SK-N-SH (cell line): ENCODE measurements around the gene ME1. TPM values are rescaled to one million over a fixed set of nuclear protein-coding genes. Genes with fewer than 3 reads are reported as not detected.

Experiments used
- CTCF ChIA-PET: fragments of 300-600, 350-600 bp; formaldehyde crosslinking; extraction: SDS; loops from one replicate; lab custom pipeline; 2021; lab: Yijun Ruan, JAX
- POLR2A ChIA-PET: fragments of 350-600 bp; sonication (Branson Sonifier 250); formaldehyde crosslinking; extraction: SDS; loops from one replicate; lab custom pipeline; 2020; ENCODE audit warnings: antibody characterized with exemption, inconsistent platforms; lab: Yijun Ruan, JAX
- DNase-seq: peaks from one replicate; pipeline ENCODE4 v3.0.0; 2012
- H2AFZ ChIP-seq: fragments of 200-600 bp; sonication (generic); 2 replicates; pipeline ENCODE4 v1.8.1; 2016; ENCODE audit warnings: antibody characterized with exemption, mild to moderate bottlenecking, low read depth
- H3F3A ChIP-seq: fragments of 200-600 bp; sonication (generic); replicated peaks from 2 replicates; pipeline ENCODE3; 2016; ENCODE audit warnings: antibody characterized with exemption, mild to moderate bottlenecking; ENCODE audit not compliant: insufficient read depth
- H3K27ac ChIP-seq, 2 experiments: fragments of 200-500 bp in 1 of 2; fragments of 200-600 bp in 1 of 2; sonication (Bioruptor generic) in 1 of 2; sonication (generic), shearing (Covaris generic) in 1 of 2; 2 replicates each; pipeline versions ENCODE4 v1.5.1 to v1.6.1; 2014 to 2016; ENCODE audit warnings: low read depth in 2 of 2, inconsistent platforms in 1 of 2, low read length in 1 of 2, mild to moderate bottlenecking in 1 of 2, mixed read lengths in 1 of 2
- H3K27me3 ChIP-seq: fragments of 200-600 bp; sonication (generic), shearing (Covaris generic); 2 replicates; pipeline ENCODE4 v1.6.1; 2016; ENCODE audit warnings: mixed run types; ENCODE audit not compliant: insufficient read depth
- H3K36me3 ChIP-seq, 2 experiments: fragments of 200-500 bp in 1 of 2; fragments of 200-600 bp in 1 of 2; sonication (Bioruptor generic) in 1 of 2; sonication (generic) in 1 of 2; replicated peaks in 1 of 2; 2 replicates each; pipeline versions ENCODE3 to v1.5.1; 2014 to 2016; ENCODE audit warnings: low read length in 1 of 2, mild to moderate bottlenecking in 1 of 2; ENCODE audit not compliant: insufficient read depth in 2 of 2, control insufficient read depth in 1 of 2
- H3K4me1 ChIP-seq, 2 experiments: fragments of 200-500 bp in 1 of 2; fragments of 200-600 bp in 1 of 2; sonication (Bioruptor generic) in 1 of 2; sonication (generic), shearing (Covaris generic) in 1 of 2; 2 replicates each; pipeline versions ENCODE4 v1.5.1 to v1.6.1; 2014 to 2016; ENCODE audit warnings: low read depth in 1 of 2, low read length in 1 of 2, mixed run types in 1 of 2; ENCODE audit not compliant: insufficient read depth in 2 of 2, control insufficient read depth in 1 of 2
- H3K4me2 ChIP-seq: fragments of 200-600 bp; sonication (generic), shearing (Covaris generic); 2 replicates; pipeline ENCODE4 v1.6.1; 2017; ENCODE audit warnings: mixed run types
- H3K4me3 ChIP-seq, 2 experiments: fragments of 200-500 bp in 1 of 2; fragments of 200-600 bp in 1 of 2; sonication (Bioruptor generic) in 1 of 2; sonication (generic), shearing (Covaris generic) in 1 of 2; 2 replicates each; pipeline versions ENCODE4 v1.5.1 to v1.8.1; 2014 to 2016; ENCODE audit warnings: low read depth in 2 of 2, inconsistent platforms in 1 of 2, low read length in 1 of 2, mild to moderate bottlenecking in 1 of 2, mixed read lengths in 1 of 2, moderate library complexity in 1 of 2
- H3K79me2 ChIP-seq: fragments of 200-600 bp; sonication (generic); 2 replicates; pipeline ENCODE4 v1.8.1; 2017; ENCODE audit warnings: mild to moderate bottlenecking; ENCODE audit not compliant: insufficient read depth
- H3K9ac ChIP-seq: fragments of 200-600 bp; sonication (generic); 2 replicates; pipeline ENCODE4 v1.6.1; 2017; ENCODE audit warnings: mixed run types
- H3K9me2 ChIP-seq: fragments of 200-600 bp; sonication (generic); 2 replicates; pipeline ENCODE4 v1.6.1; 2017; ENCODE audit warnings: mixed run types
- H3K9me3 ChIP-seq: fragments of 200-600 bp; sonication (generic); 2 replicates; pipeline ENCODE4 v1.6.1; 2017; ENCODE audit warnings: mixed run types, mild to moderate bottlenecking, moderate library complexity
- H4K20me1 ChIP-seq: fragments of 200-600 bp; sonication (generic); 2 replicates; pipeline ENCODE4 v1.6.1; 2017; ENCODE audit warnings: mild to moderate bottlenecking, mixed run types; ENCODE audit not compliant: insufficient read depth
- CHD2 ChIP-seq: fragments of 150-350 bp; IDR thresholded peaks from 2 replicates; pipeline ENCODE4 v1.6.1; 2018; ENCODE audit warnings: low read length; ENCODE audit not compliant: partially characterized antibody
- EZH2phosphoT487 ChIP-seq: fragments of 200-600 bp; sonication (generic); IDR thresholded peaks from 2 replicates; pipeline ENCODE4 v1.6.1; 2017; ENCODE audit warnings: low read depth, mixed run types, mild to moderate bottlenecking, antibody characterized with exemption, moderate library complexity, borderline replicate concordance
- FOSL2 ChIP-seq: IDR thresholded peaks from 2 replicates; pipeline ENCODE4 v1.4.0; 2012; ENCODE audit warnings: low read depth, mild to moderate bottlenecking, moderate library complexity, borderline replicate concordance
- FOXM1 ChIP-seq: IDR thresholded peaks from 2 replicates; pipeline ENCODE4 v1.4.0; 2012; ENCODE audit warnings: low read depth, mild to moderate bottlenecking
- GABPA ChIP-seq: IDR thresholded peaks from 2 replicates; pipeline ENCODE4 v1.4.0; 2012; ENCODE audit warnings: low read depth, mild to moderate bottlenecking
- GATA2 ChIP-seq: sonication (generic); formaldehyde crosslinking; IDR thresholded peaks from 2 replicates; pipeline ENCODE4 v1.5.0; 2020; ENCODE audit warnings: mild to moderate bottlenecking, missing genetic modification reagents
- JUND ChIP-seq: IDR thresholded peaks from 2 replicates; pipeline ENCODE4 v1.4.0; 2012
- MEF2A ChIP-seq: IDR thresholded peaks from 2 replicates; pipeline ENCODE4 v1.4.0; 2012; ENCODE audit warnings: low read depth, borderline replicate concordance
- MXI1 ChIP-seq: IDR thresholded peaks from 2 replicates; pipeline ENCODE4 v1.6.1; 2012; ENCODE audit warnings: mild to moderate bottlenecking, low read depth, low read length, improper control_type of control experiment
- NFIC ChIP-seq: IDR thresholded peaks from 2 replicates; pipeline ENCODE4 v1.4.0; 2012; ENCODE audit warnings: borderline replicate concordance
- NRF1 ChIP-seq: IDR thresholded peaks from 2 replicates; pipeline ENCODE4 v1.6.1; 2012; ENCODE audit warnings: low read depth, mild to moderate bottlenecking, low read length
- RAD21 ChIP-seq: IDR thresholded peaks from 2 replicates; pipeline ENCODE4 v1.6.1; 2012; ENCODE audit warnings: mild to moderate bottlenecking, low read length
- RFX5 ChIP-seq: IDR thresholded peaks from 2 replicates; pipeline ENCODE4 v1.6.1; 2012; ENCODE audit warnings: mild to moderate bottlenecking, improper control_type of control experiment, low read length
- SIN3A ChIP-seq: IDR thresholded peaks from 2 replicates; pipeline ENCODE4 v1.6.1; 2012; ENCODE audit warnings: low read depth, mild to moderate bottlenecking, low read length, moderate library complexity, borderline replicate concordance
- SMC3 ChIP-seq: IDR thresholded peaks from 2 replicates; pipeline ENCODE4 v1.6.1; 2012; ENCODE audit warnings: low read depth, low read length, improper control_type of control experiment
- TCF12 ChIP-seq: IDR thresholded peaks from 2 replicates; pipeline ENCODE4 v1.4.0; 2012
- TEAD4 ChIP-seq: IDR thresholded peaks from 2 replicates; pipeline ENCODE4 v1.4.0; 2012; ENCODE audit warnings: mild to moderate bottlenecking, borderline replicate concordance; ENCODE audit not compliant: insufficient read depth
- WGBS: methylation state at CpG from one replicate; pipeline ENCODE4 v1.1.6; 2017; ENCODE audit warnings: low lambda C conversion rate; 5-methylcytosine and 5-hydroxymethylcytosine counted together
- polyA plus RNA-seq, 3 experiments: library from polyadenylated mRNA; depleted of rRNA; stranded (reverse); fragments of >200 nt; gene quantifications; 2 replicates each; pipeline ENCODE4 v1.2.3, GENCODE V29; 2012
- TF ChIP-seq, protein P1 (sequence below): IDR thresholded peaks from 2 replicates; pipeline ENCODE4 v1.4.0; 2012; ENCODE audit warnings: low read depth, borderline replicate concordance
- TF ChIP-seq, protein P2 (sequence below): IDR thresholded peaks from 2 replicates; pipeline ENCODE4 v1.4.0; 2012; ENCODE audit warnings: low read depth
- TF ChIP-seq, protein P3 (sequence below): IDR thresholded peaks from 2 replicates; pipeline ENCODE4; 2012
- TF ChIP-seq, protein P4 (sequence below): fragments of 150-350 bp; IDR thresholded peaks from 2 replicates; pipeline ENCODE4 v1.6.1; 2016; ENCODE audit warnings: mild to moderate bottlenecking, low read depth, low read length

ME1 gene
- polyA plus RNA-seq, 1 of the 3 experiments (the other 2 are of a cell fraction), result 4.9 TPM

DNA sequence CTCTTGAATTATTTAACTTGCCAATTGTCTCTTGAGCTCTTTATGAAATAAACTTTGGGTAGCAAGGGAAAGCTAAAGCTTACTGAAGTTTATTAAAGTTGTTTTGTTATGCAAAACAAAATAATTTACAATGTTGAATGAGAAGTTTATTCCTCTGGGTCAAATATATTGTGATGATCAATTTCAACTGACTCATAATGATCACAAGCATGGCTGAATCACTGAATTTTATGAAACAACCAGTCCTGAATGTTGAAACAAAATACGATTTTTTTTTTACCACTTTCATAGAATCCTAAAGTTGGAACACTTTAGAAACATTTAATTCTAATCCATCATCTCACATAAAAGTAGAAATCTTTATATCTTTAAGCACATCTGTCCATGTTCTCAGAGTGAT is 127.4 kb downstream of the ME1 start (continued):
- TF ChIP-seq, protein P1, sequence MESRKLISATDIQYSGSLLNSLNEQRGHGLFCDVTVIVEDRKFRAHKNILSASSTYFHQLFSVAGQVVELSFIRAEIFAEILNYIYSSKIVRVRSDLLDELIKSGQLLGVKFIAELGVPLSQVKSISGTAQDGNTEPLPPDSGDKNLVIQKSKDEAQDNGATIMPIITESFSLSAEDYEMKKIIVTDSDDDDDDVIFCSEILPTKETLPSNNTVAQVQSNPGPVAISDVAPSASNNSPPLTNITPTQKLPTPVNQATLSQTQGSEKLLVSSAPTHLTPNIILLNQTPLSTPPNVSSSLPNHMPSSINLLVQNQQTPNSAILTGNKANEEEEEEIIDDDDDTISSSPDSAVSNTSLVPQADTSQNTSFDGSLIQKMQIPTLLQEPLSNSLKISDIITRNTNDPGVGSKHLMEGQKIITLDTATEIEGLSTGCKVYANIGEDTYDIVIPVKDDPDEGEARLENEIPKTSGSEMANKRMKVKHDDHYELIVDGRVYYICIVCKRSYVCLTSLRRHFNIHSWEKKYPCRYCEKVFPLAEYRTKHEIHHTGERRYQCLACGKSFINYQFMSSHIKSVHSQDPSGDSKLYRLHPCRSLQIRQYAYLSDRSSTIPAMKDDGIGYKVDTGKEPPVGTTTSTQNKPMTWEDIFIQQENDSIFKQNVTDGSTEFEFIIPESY, result no peak
- TF ChIP-seq, protein P2, sequence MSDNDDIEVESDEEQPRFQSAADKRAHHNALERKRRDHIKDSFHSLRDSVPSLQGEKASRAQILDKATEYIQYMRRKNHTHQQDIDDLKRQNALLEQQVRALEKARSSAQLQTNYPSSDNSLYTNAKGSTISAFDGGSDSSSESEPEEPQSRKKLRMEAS, result no peak
- no peak for TF ChIP-seq RAD21
- TF ChIP-seq, protein P3, sequence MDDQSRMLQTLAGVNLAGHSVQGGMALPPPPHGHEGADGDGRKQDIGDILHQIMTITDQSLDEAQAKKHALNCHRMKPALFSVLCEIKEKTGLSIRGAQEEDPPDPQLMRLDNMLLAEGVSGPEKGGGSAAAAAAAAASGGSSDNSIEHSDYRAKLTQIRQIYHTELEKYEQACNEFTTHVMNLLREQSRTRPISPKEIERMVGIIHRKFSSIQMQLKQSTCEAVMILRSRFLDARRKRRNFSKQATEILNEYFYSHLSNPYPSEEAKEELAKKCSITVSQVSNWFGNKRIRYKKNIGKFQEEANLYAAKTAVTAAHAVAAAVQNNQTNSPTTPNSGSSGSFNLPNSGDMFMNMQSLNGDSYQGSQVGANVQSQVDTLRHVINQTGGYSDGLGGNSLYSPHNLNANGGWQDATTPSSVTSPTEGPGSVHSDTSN, result no peak
- no peak for TF ChIP-seq NFIC

DNA sequence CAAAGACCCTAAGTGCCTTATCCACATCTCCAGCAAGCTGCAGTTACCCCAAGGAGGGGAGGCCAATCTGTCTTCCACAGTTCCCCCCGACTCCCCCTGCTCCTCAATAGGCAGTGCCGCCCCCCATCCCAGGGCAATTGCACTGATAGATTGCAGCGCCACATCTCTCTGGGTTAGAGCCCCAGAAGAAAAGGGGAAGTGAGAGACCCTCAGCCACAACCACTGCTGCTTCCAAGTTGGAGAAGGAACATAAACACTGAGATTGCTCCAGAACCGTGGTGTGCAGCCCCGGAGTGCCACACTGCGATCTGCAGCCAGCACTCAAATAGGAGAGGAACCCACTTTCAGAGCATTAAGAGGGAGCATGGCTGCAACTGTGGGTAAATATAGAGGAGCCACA is 136.2 kb downstream of the ME1 start:
- no peaks in the 10 kb centered on the region for H3K4me1 ChIP-seq
- TF ChIP-seq JUND (no peak), FOXM1 (no peak), MXI1 (no peak), MEF2A (no peak), NRF1 (no peak), GATA2 (CRISPR knock-in tag) (no peak), TEAD4 (no peak), CHD2 (no peak), EZH2phosphoT487 (no peak), SIN3A (no peak), GABPA (no peak), FOSL2 (no peak), RFX5 (no peak), TCF12 (no peak), SMC3 (no peak)
- TF ChIP-seq, protein P4, sequence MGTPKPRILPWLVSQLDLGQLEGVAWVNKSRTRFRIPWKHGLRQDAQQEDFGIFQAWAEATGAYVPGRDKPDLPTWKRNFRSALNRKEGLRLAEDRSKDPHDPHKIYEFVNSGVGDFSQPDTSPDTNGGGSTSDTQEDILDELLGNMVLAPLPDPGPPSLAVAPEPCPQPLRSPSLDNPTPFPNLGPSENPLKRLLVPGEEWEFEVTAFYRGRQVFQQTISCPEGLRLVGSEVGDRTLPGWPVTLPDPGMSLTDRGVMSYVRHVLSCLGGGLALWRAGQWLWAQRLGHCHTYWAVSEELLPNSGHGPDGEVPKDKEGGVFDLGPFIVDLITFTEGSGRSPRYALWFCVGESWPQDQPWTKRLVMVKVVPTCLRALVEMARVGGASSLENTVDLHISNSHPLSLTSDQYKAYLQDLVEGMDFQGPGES, result no peak
- TF ChIP-seq, protein P3, result no peak
- TF ChIP-seq, protein P1, result no peak
- TF ChIP-seq, all 33 proteins: peak for 0
- no peak overlapping the region for H3K4me3 ChIP-seq
- H3K9ac ChIP-seq, result no peak overlapping the region
- no peaks in the 10 kb centered on the region for H3K36me3 ChIP-seq
- no peak overlapping the region for H3K27ac ChIP-seq
- CTCF ChIA-PET, result interaction anchor here (1.2 kb wide), 1 partner anchor 73 kb away, joined by 5 read pairs; no protein-coding TSS in a partner anchor
- H4K20me1 ChIP-seq, result no peaks in the 10 kb centered on the region
- H2AFZ ChIP-seq, result no peak overlapping the region
- H3K9me2 ChIP-seq, result no peaks in the 10 kb centered on the region
- no peaks in the 10 kb centered on the region for H3K9me3 ChIP-seq
- no peak for DNase-seq
- H3K79me2 ChIP-seq, result no peaks in the 10 kb centered on the region
- H3K27me3 ChIP-seq, result no peaks in the 10 kb centered on the region
- WGBS, result 98% methylated on average over 6 of the region's 6 CpGs
- no peaks in the 10 kb centered on the region for H3F3A ChIP-seq
- POLR2A ChIA-PET, result no interaction called here
- H3K4me2 ChIP-seq, result no peak overlapping the region
